ENCODE measurements around the gene SMIM28.

Gene SMIM28

GRCh38 chr6:138374230-138374629 is 3.5 kb upstream of the SMIM28 start:
- DNase-seq (ENCODE audit: low spot score): no peak

- no peak for DNase-seq (ENCODE audit: low spot score)
Measured at GRCh38 chr6:138374815-138375214, 2.9 kb upstream of the SMIM28 start.

- no peak for DNase-seq (ENCODE audit: low spot score)
Measured at GRCh38 chr6:138377042-138377441, 663 bp upstream of the SMIM28 start.

GRCh38 chr6:138378463-138378862 is 758 bp downstream of the SMIM28 start:
- DNase-seq (ENCODE audit: low spot score): no peak

- no peak for DNase-seq (ENCODE audit: low spot score)
Measured at GRCh38 chr6:138382498-138383265, 5.0 kb downstream of the SMIM28 start.

- DNase-seq (ENCODE audit: low spot score): no peak
Measured at GRCh38 chr6:138383776-138384175, 6.1 kb downstream of the SMIM28 start.

GRCh38 chr6:138386897-138387296 is 9.2 kb downstream of the SMIM28 start:
- no peak for DNase-seq (ENCODE audit: low spot score)

- no peak for DNase-seq (ENCODE audit: low spot score)
Measured at GRCh38 chr6:138387577-138388368, 10.1 kb downstream of the SMIM28 start.

GRCh38 chr6:138389551-138389950 is 11.8 kb downstream of the SMIM28 start:
- no peak for DNase-seq (ENCODE audit: low spot score)

- DNase-seq (ENCODE audit: low spot score): no peak
Measured at GRCh38 chr6:138393871-138394783, 16.4 kb downstream of the SMIM28 start.

- DNase-seq (ENCODE audit: low spot score): no peak
Measured at GRCh38 chr6:138396709-138397108, 19.0 kb downstream of the SMIM28 start.

GRCh38 chr6:138397128-138398122 is 19.7 kb downstream of the SMIM28 start:
- no peak for DNase-seq (ENCODE audit: low spot score)

GRCh38 chr6:138400326-138400725 is 22.6 kb downstream of the SMIM28 start:
- DNase-seq (ENCODE audit: low spot score): no peak

GRCh38 chr6:138401960-138402837 is 24.5 kb downstream of the SMIM28 start:
- no peak for DNase-seq (ENCODE audit: low spot score)

- DNase-seq (ENCODE audit: low spot score): no peak
Measured at GRCh38 chr6:138402838-138403187, 25.1 kb downstream of the SMIM28 start.

GRCh38 chr6:138403324-138403800 is 25.7 kb downstream of the SMIM28 start:
- DNase-seq (ENCODE audit: low spot score): peak; percentile 4

- DNase-seq (ENCODE audit: low spot score): peak; percentile 57
Measured at GRCh38 chr6:138403801-138404665, 26.3 kb downstream of the SMIM28 start, which contains the start of gene HEBP2. HEBP2 (plus strand) TSS chr6:138404223; CDS start chr6:138404496, 273 bp downstream.

- no peak for DNase-seq (ENCODE audit: low spot score)
Measured at GRCh38 chr6:138404666-138405337, 27.1 kb downstream of the SMIM28 start.
